HG02678 (cell line): ENCODE data around the gene EXOC3L2.

Experiments
- ATAC-seq: cut with Tn5 transposase; IDR thresholded peaks from one replicate; pipeline ENCODE4 v1.9.1; 2021; ENCODE audit warnings: mild to moderate bottlenecking, moderate library complexity; ENCODE audit not compliant: unreplicated experiment

Gene EXOC3L2

DNA sequence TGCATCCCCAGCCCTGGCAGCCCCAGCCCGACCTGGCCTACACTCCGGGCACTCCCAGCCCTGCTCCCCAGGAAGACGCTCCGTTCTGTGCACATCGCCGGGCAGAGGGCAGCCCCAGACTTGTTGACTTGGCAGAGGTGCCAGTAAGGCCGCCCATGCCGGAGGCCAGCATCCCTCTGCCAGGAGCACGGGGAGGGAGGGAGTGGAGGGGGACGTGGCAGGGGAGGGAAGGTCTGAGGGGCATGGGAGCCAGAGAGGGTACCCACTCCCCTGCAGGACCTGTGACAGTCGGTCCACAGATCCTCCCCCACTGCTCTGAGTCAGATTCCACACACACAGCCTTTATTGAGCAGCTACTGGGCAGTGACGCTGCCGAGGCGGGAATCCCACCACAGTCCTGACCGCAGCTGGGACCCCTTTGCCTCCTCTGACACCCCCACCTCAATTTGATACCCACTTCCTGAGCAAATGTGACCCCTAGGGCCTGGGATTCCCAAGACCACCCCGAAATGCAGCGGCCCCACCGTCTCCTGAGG is 82.5 kb downstream of the EXOC3L2 start:
- no peak for ATAC-seq
